LNCaP clone FGC (cell line): ENCODE results near the gene HDLBP.
"Not testable (repeated sequence)": the region's sequence is repeated elsewhere in the genome, so short reads cannot be mapped to it uniquely, and the experiment has no call there.

Source experiments
- DNase-seq: peaks from one replicate; pipeline ENCODE4 v3.0.0-alpha.2; 2011; ENCODE audit warnings: low read depth
- H3K4me3 ChIP-seq: 2 replicates; pipeline ENCODE4 v1.5.1; 2011; ENCODE audit warnings: mild to moderate bottlenecking, low read depth, low read length, control low read depth
- TF ChIP-seq, protein P1 (sequence below): IDR thresholded peaks from 2 replicates; pipeline ENCODE4 v1.5.1; 2012; ENCODE audit warnings: mild to moderate bottlenecking; ENCODE audit not compliant: control insufficient read depth, insufficient read depth; ENCODE audit errors: extremely low read depth

Gene HDLBP

DNA sequence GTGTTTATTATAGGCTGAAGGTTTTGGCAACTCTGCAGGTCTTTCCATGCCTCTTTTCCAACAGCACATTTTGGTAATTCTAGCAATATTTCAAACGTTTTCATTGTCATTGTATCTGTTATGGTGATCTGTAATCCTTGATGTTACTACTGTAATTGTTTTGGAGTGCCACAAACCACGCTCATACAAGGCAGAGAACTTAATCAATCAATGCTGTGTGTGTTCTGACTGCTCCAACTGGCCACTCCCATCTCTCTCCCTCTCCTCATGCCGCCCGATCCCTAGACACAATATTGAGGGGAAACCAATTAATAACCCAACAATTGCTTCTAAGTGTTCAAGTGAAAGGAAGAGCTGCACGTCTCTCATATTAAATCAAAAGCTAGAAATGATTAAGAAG lies 32.9 kb downstream of the HDLBP start:
- DNase-seq = no peak
- no peak overlapping the region for H3K4me3 ChIP-seq
- TF ChIP-seq, protein P1, sequence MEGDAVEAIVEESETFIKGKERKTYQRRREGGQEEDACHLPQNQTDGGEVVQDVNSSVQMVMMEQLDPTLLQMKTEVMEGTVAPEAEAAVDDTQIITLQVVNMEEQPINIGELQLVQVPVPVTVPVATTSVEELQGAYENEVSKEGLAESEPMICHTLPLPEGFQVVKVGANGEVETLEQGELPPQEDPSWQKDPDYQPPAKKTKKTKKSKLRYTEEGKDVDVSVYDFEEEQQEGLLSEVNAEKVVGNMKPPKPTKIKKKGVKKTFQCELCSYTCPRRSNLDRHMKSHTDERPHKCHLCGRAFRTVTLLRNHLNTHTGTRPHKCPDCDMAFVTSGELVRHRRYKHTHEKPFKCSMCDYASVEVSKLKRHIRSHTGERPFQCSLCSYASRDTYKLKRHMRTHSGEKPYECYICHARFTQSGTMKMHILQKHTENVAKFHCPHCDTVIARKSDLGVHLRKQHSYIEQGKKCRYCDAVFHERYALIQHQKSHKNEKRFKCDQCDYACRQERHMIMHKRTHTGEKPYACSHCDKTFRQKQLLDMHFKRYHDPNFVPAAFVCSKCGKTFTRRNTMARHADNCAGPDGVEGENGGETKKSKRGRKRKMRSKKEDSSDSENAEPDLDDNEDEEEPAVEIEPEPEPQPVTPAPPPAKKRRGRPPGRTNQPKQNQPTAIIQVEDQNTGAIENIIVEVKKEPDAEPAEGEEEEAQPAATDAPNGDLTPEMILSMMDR = no peak

DNA sequence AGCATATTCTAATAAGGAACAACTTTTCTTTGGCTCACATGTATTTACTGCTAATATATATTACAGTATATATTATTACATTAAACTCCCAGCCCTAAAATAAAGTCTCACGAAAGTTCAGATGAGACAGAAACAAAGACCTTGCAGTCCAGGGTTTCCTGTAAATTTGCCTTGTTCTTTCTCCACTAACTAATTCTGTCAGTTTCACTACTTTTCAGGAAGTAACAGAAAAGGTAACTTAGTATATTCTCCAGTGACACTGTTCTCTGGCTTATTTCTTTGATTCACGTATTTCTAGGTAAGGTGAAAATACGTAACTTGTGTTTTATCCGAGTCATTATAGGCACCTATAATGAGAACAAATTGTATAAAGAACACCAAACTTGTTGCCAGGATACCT lies 35.2 kb downstream of the HDLBP start:
- no peak for DNase-seq
- H3K4me3 ChIP-seq = no peak overlapping the region
- TF ChIP-seq, protein P1 = no peak

DNA sequence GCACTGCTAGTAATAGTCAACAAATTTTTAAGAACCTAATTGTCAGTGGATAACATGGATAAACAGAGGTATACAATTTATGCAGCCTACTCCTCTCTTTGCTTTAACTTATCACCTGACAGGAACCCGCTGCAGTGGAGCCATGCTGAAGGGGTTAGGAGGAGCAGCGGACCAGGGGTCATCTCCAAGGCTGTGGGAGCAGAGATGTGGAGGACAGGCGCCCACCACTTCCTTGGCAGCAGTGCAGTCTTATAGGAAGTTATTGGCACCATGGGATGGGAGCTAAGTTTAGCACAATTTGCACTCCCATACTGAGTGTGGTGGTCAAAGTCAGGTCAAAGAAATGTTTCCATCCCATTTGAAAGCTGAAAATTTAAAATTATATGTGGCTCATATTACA lies 35.6 kb downstream of the HDLBP start:
- no peak overlapping the region for H3K4me3 ChIP-seq
- TF ChIP-seq, protein P1 = no peak
- DNase-seq = no peak

DNA sequence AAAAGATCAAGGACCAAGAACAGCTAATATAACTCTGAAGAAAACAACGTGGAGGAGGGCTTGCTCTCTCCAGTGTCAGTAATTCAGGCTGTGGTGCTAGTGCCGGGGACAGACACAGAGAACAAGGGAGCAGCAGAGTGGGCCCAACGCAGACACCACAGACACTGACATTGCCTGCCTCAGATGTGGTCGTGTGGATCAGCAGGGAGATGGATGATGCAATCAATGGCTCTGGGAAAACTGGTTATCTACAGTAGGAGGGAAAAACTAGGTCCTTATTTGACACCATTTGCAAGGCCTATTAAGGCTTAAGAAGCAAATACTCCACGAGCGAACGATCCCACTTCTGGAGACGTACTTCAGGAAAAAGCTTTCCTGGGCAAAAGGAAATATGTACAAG lies 36.1 kb downstream of the HDLBP start:
- no peak overlapping the region for H3K4me3 ChIP-seq
- DNase-seq = peak; percentile 23
- TF ChIP-seq, protein P1 = no peak

DNA sequence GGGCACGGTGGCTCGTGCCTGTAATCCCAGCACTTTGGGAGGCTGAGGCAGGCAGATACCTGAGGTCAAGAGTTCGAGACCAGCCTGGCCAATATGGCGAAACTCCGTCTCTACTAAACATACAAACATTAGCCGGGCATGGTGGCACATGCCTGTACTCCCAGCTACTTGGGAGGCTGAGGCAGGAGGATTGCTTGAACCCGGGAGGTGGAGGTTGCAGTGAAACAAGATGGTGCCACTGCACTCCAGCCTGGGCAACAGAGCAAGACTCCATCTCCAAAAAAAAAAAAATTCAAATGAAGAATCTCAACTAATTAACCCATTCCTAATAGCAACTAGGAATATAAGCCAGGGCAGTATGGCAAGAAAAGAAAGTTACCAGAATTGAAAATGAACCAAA lies 37.2 kb downstream of the HDLBP start:
- not testable (repeated sequence) for H3K4me3 ChIP-seq, DNase-seq

DNA sequence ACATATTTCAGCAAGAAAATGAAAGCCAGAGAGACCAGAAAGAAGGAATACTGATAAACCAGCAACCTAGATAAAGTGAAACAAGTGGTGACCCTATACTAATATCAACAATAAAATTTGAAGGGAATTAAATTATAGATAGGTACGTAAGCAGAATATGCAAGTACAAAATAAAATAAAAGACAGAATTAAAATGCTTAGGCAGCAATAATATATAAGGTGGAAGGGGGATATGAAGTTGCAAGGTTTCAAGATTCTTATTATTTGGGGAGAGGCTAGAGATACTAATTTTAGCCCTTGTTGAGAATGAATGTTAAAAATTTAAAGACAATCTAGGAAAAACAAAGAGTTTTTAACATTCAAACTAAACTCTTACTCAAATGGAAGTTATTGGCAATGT lies 39.6 kb downstream of the HDLBP start:
- no peak for DNase-seq
- TF ChIP-seq, protein P1 = no peak
- H3K4me3 ChIP-seq = no peak overlapping the region

DNA sequence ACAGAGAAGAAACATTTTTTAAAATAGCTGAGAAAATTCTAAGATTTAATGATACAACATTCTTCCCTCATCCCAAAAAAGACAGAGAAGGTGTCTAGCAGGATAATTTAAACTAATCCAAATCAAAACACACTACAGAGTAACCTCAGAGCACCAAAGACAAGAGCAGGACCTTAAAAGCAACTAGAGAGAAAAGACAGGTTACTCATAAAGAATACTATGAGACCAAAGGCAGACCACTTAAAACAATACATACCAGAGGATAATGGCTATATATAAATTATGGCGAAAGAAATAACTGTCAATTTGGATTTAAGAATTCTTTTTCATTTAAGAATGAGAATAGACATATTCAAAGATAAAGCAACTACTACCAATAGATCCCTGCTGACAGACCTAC lies 40.0 kb downstream of the HDLBP start:
- TF ChIP-seq, protein P1 = no peak
- no peak overlapping the region for H3K4me3 ChIP-seq
- DNase-seq = no peak

DNA sequence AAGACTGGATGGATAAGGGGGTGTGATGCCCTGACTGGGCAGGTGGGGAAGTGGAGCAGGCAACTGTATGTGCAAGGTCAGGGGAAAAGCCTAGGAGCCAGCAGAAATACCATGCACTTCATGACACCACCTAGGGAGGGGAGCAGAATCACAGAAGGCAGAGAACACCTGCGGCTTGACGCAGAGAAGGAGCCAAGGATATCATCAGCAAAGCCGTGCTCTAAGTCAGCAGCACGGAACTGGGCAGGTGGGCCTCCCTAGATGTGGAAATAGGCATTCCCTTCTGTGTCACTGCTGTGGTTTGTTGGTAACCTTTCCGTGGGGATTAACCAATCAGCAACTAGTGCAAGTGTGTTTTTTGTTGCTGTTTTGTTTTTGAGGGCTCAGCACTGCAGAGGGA lies 41.3 kb downstream of the HDLBP start:
- TF ChIP-seq, protein P1 = 0 out of 2 replicates have a peak, but pooled peaks have one; percentile 6
- DNase-seq = no peak
- no peak overlapping the region for H3K4me3 ChIP-seq
